Mesenchymal stem cell (in vitro differentiated cells and primary cell): ENCODE data around the gene ADARB2.

Source experiments
- DNase-seq: peaks from one replicate; pipeline ENCODE4 v3.0.0-alpha.2; 2013
- H2AFZ ChIP-seq: one replicate; pipeline ENCODE4 v1.6.1; 2013; ENCODE audit warnings: low read depth, mild to moderate bottlenecking, control low read depth, inconsistent platforms, low read length, moderate library complexity
- H2AK5ac ChIP-seq: 2 replicates; pipeline ENCODE4 v1.6.1; 2013; ENCODE audit warnings: low read length, moderate library complexity, mild to moderate bottlenecking, inconsistent platforms; ENCODE audit not compliant: severe bottlenecking
- H2BK120ac ChIP-seq: one replicate; pipeline ENCODE4 v1.6.1; 2013; ENCODE audit warnings: low read depth, mild to moderate bottlenecking, inconsistent platforms, low read length, moderate library complexity
- H2BK12ac ChIP-seq, 2 experiments: one replicate each; pipeline ENCODE4 v1.6.1; 2013; ENCODE audit warnings: inconsistent platforms in 2 of 2, low read length in 2 of 2, mild to moderate bottlenecking in 2 of 2, moderate library complexity in 2 of 2, control low read depth in 1 of 2
- H2BK15ac ChIP-seq: one replicate; pipeline ENCODE4 v1.6.1; 2013; ENCODE audit warnings: mild to moderate bottlenecking, low read depth, inconsistent platforms; ENCODE audit not compliant: poor library complexity, severe bottlenecking
- H2BK5ac ChIP-seq: 2 replicates; pipeline ENCODE4 v1.6.1; 2013; ENCODE audit warnings: low read depth, mild to moderate bottlenecking, low read length, control low read depth, inconsistent platforms; ENCODE audit not compliant: poor library complexity, severe bottlenecking
- H3K14ac ChIP-seq, 2 experiments: one replicate each; pipeline ENCODE4 v1.6.1; 2013; ENCODE audit warnings: inconsistent platforms in 2 of 2, low read length in 2 of 2, control low read depth in 1 of 2, mild to moderate bottlenecking in 1 of 2, moderate library complexity in 1 of 2
- H3K18ac ChIP-seq, 2 experiments: one replicate each; pipeline ENCODE4 v1.6.1; 2013; ENCODE audit warnings: inconsistent platforms in 2 of 2, low read length in 2 of 2, control low read depth in 1 of 2, low read depth in 1 of 2, mild to moderate bottlenecking in 1 of 2
- H3K23ac ChIP-seq, 2 experiments: one replicate each; pipeline ENCODE4 v1.6.1; 2013; ENCODE audit warnings: inconsistent platforms in 2 of 2, low read length in 2 of 2, mild to moderate bottlenecking in 2 of 2, moderate library complexity in 2 of 2, control low read depth in 1 of 2
- H3K27ac ChIP-seq: 2 replicates; pipeline ENCODE4 v1.5.1; 2013; ENCODE audit warnings: mild to moderate bottlenecking, moderate library complexity, low read length, control low read depth, inconsistent platforms; ENCODE audit not compliant: poor library complexity, severe bottlenecking
- H3K27me3 ChIP-seq, 2 experiments: 2 replicates each; pipeline versions ENCODE4 v1.6.1 to v1.7.0; 2013; ENCODE audit warnings: low read length in 2 of 2, mild to moderate bottlenecking in 2 of 2, moderate library complexity in 2 of 2, control low read depth in 1 of 2, inconsistent platforms in 1 of 2; ENCODE audit not compliant: control insufficient read depth in 1 of 2, insufficient read depth in 1 of 2
- H3K36me3 ChIP-seq, 2 experiments: 2 replicates each; pipeline versions ENCODE4 v1.6.1 to v1.7.0; 2013; ENCODE audit warnings: low read length in 2 of 2, control low read depth in 1 of 2, inconsistent platforms in 1 of 2, low read depth in 1 of 2, mild to moderate bottlenecking in 1 of 2; ENCODE audit not compliant: insufficient read depth in 2 of 2, control insufficient read depth in 1 of 2
- H3K4ac ChIP-seq, 2 experiments: one replicate each; pipeline ENCODE4 v1.6.1; 2013; ENCODE audit warnings: inconsistent platforms in 2 of 2, low read length in 2 of 2, mild to moderate bottlenecking in 2 of 2, moderate library complexity in 2 of 2, control low read depth in 1 of 2, low read depth in 1 of 2
- H3K4me1 ChIP-seq: 2 replicates; pipeline ENCODE4 v1.6.1; 2013; ENCODE audit warnings: low read depth, low read length, control low read depth; ENCODE audit not compliant: control insufficient read depth, insufficient read depth
- H3K4me2 ChIP-seq: 2 replicates; pipeline ENCODE4 v1.6.1; 2013; ENCODE audit warnings: low read length, mild to moderate bottlenecking, inconsistent platforms; ENCODE audit not compliant: poor library complexity, severe bottlenecking
- H3K4me3 ChIP-seq, 2 experiments: 2 replicates each; pipeline versions ENCODE4 v1.5.1 to v1.7.0; 2013; ENCODE audit warnings: low read length in 2 of 2, mild to moderate bottlenecking in 2 of 2, control low read depth in 1 of 2, low read depth in 1 of 2; ENCODE audit not compliant: insufficient read depth in 1 of 2
- H3K79me1 ChIP-seq: replicated peaks from 2 replicates; pipeline ENCODE4 v1.6.1; 2013; ENCODE audit warnings: mild to moderate bottlenecking, control low read depth, low read length, inconsistent platforms; ENCODE audit not compliant: poor library complexity, severe bottlenecking
- H3K9ac ChIP-seq: 2 replicates; pipeline ENCODE4 v1.7.0; 2013; ENCODE audit warnings: mild to moderate bottlenecking, low read length, moderate library complexity
- H3K9me3 ChIP-seq: 2 replicates; pipeline ENCODE4 v1.7.0; 2013; ENCODE audit warnings: mild to moderate bottlenecking, low read length; ENCODE audit not compliant: control insufficient read depth
- H4K8ac ChIP-seq: one replicate; pipeline ENCODE4 v1.6.1; 2013; ENCODE audit warnings: inconsistent platforms, mild to moderate bottlenecking, low read length, moderate library complexity
- H4K91ac ChIP-seq: one replicate; pipeline ENCODE4 v1.6.1; 2013; ENCODE audit warnings: mild to moderate bottlenecking, low read length, inconsistent platforms
- WGBS: methylation state at CpG from one replicate; pipeline ENCODE4 v1.1.7; 2013; ENCODE audit warnings: mixed read lengths; 5-methylcytosine and 5-hydroxymethylcytosine counted together

ADARB2 gene

DNA sequence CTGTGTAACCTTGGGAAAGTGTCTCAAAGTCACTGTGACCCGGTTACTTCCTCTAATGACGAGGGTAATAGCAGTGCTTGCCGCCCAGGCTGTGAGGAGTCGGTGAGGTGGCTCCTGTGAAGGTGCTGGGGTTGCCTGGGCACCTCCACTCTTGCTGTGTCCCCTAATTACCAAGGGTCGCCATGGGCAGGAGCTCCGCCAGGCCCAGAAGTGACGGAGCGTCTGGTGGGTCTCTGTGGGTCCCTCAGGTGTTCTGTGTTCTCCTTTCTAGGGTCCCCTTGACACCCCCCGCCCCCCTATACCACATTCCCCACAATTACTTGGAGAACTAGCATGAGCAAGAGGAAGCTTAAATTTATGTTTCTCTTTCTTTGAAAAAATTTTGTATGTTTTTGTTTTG is 519.7 kb downstream of the ADARB2 start:
- Histone ChIP-seq H3K36me3 (no peaks in the 10 kb centered on the region), H3K79me1 (no peaks in the 10 kb centered on the region), H2BK12ac (no peak overlapping the region), H3K9ac (no peak overlapping the region), H4K91ac (no peak overlapping the region), H2BK15ac (no peak overlapping the region), H2BK120ac (no peak overlapping the region), H3K27ac (no peak overlapping the region), H3K4me1 (no peaks in the 10 kb centered on the region), H3K9me3 (peaks cover 5% of the 10 kb centered on the region), H3K4ac (no peak overlapping the region), H3K4me3 (peak overlapping the region in 1 of 2 experiments; percentile 16), H2AFZ (no peak overlapping the region), H3K27me3 (no peaks in the 10 kb centered on the region), H3K4me2 (no peak overlapping the region), H3K23ac (no peak overlapping the region), H3K14ac (no peak overlapping the region), H4K8ac (no peak overlapping the region), H2BK5ac (no peak overlapping the region), H2AK5ac (no peak overlapping the region), H3K18ac (no peak overlapping the region)
- no peak for DNase-seq
- 86% methylated on average over 8 of the region's 9 CpGs for WGBS

- Histone ChIP-seq H3K36me3 (no peaks in the 10 kb centered on the region), H3K4ac (no peak overlapping the region), H2BK5ac (no peak overlapping the region), H3K18ac (no peak overlapping the region), H3K9ac (no peak overlapping the region), H3K79me1 (no peaks in the 10 kb centered on the region), H3K14ac (no peak overlapping the region), H2AK5ac (no peak overlapping the region), H3K27ac (no peak overlapping the region), H2AFZ (no peak overlapping the region), H3K23ac (no peak overlapping the region), H3K9me3 (peaks cover 5% of the 10 kb centered on the region), H2BK15ac (no peak overlapping the region), H3K4me1 (no peaks in the 10 kb centered on the region), H4K91ac (no peak overlapping the region), H3K27me3 (no peaks in the 10 kb centered on the region), H2BK120ac (no peak overlapping the region), H2BK12ac (no peak overlapping the region), H3K4me3 (no peak overlapping the region), H3K4me2 (no peak overlapping the region), H4K8ac (no peak overlapping the region)
- DNase-seq = no peak
- WGBS = 95% methylated on average over 10 of the region's 14 CpGs
Measured at GRCh38 chr10:1217237-1217587, 520.1 kb downstream of the ADARB2 start.

GRCh38 chr10:1216574-1217236 is 520.6 kb downstream of the ADARB2 start:
- H3K27me3 ChIP-seq = no peaks in the 10 kb centered on the region
- no peak overlapping the region for H2BK5ac ChIP-seq
- H3K14ac ChIP-seq = no peak overlapping the region
- H4K8ac ChIP-seq = no peak overlapping the region
- no peak overlapping the region for H2BK15ac ChIP-seq
- no peak overlapping the region for H2BK12ac ChIP-seq
- no peak overlapping the region for H3K4me3 ChIP-seq
- no peak overlapping the region for H2AK5ac ChIP-seq
- WGBS = 93% methylated on average over 31 of the region's 31 CpGs
- no peak overlapping the region for H3K4ac ChIP-seq
- no peak overlapping the region for H3K9ac ChIP-seq
- H3K9me3 ChIP-seq = peaks cover 5% of the 10 kb centered on the region
- H3K79me1 ChIP-seq = no peaks in the 10 kb centered on the region
- H3K4me1 ChIP-seq = no peaks in the 10 kb centered on the region
- no peak overlapping the region for H3K27ac ChIP-seq
- H3K18ac ChIP-seq = no peak overlapping the region
- H3K23ac ChIP-seq = no peak overlapping the region
- H4K91ac ChIP-seq = no peak overlapping the region
- H2AFZ ChIP-seq = no peak overlapping the region
- no peak overlapping the region for H3K4me2 ChIP-seq
- no peak for DNase-seq
- no peaks in the 10 kb centered on the region for H3K36me3 ChIP-seq
- H2BK120ac ChIP-seq = no peak overlapping the region

- no peak overlapping the region for H3K18ac ChIP-seq
- DNase-seq = no peak
Measured at GRCh38 chr10:1215862-1216573, 521.3 kb downstream of the ADARB2 start.

More at GRCh38 chr10:1215862-1216573, 521.3 kb downstream of the ADARB2 start:
- H3K4ac ChIP-seq = no peak overlapping the region
- no peaks in the 10 kb centered on the region for H3K36me3 ChIP-seq
- no peak overlapping the region for H4K8ac ChIP-seq
- H3K4me3 ChIP-seq = no peak overlapping the region
- H3K14ac ChIP-seq = no peak overlapping the region
- H3K9ac ChIP-seq = no peak overlapping the region
- no peak overlapping the region for H2BK5ac ChIP-seq
- no peak overlapping the region for H2BK15ac ChIP-seq
- H3K27me3 ChIP-seq = no peaks in the 10 kb centered on the region
- H4K91ac ChIP-seq = no peak overlapping the region
- H2AFZ ChIP-seq = no peak overlapping the region
- no peak overlapping the region for H3K27ac ChIP-seq
- H3K4me2 ChIP-seq = no peak overlapping the region
- no peaks in the 10 kb centered on the region for H3K4me1 ChIP-seq
- no peaks in the 10 kb centered on the region for H3K79me1 ChIP-seq
- no peak overlapping the region for H2BK12ac ChIP-seq
- 66% methylated on average over 18 of the region's 22 CpGs for WGBS
- H2BK120ac ChIP-seq = no peak overlapping the region
- H3K23ac ChIP-seq = no peak overlapping the region
- peaks cover 5% of the 10 kb centered on the region for H3K9me3 ChIP-seq
- no peak overlapping the region for H2AK5ac ChIP-seq
